ENCODE measurements around the gene FOXL2.

Gene FOXL2

GRCh38 chr3:138946663-138947494 lies at the start of gene FOXL2, which contains the start of gene FOXL2NB:
Gene FOXL2 (minus strand): TSS chr3:138947137. CDS start chr3:138946722, 415 bp downstream.
Gene FOXL2NB (plus strand): TSS chr3:138947217. CDS start chr3:138947365, 148 bp downstream.
- no peak for DNase-seq (ENCODE audit: low read depth in 2 of 2, low spot score in 1 of 2)

GRCh38 chr3:138995706-138996105 lies 48.8 kb upstream of the FOXL2 start:
- no peak for DNase-seq (ENCODE audit: low read depth in 2 of 2, low spot score in 1 of 2)

GRCh38 chr3:138987181-138987580 lies 40.2 kb upstream of the FOXL2 start:
- no peak for DNase-seq (ENCODE audit: low read depth in 2 of 2, low spot score in 1 of 2)

GRCh38 chr3:138985932-138986331 lies 39.0 kb upstream of the FOXL2 start:
- no peak for DNase-seq (ENCODE audit: low read depth in 2 of 2, low spot score in 1 of 2)

GRCh38 chr3:138984816-138985215 lies 37.9 kb upstream of the FOXL2 start:
- no peak for DNase-seq (ENCODE audit: low read depth in 2 of 2, low spot score in 1 of 2)

GRCh38 chr3:138976047-138976446 lies 29.1 kb upstream of the FOXL2 start:
- no peak for DNase-seq (ENCODE audit: low read depth in 2 of 2, low spot score in 1 of 2)

GRCh38 chr3:138975351-138975750 lies 28.4 kb upstream of the FOXL2 start:
- no peak for DNase-seq (ENCODE audit: low read depth in 2 of 2, low spot score in 1 of 2)

- no peak for DNase-seq (ENCODE audit: low read depth in 2 of 2, low spot score in 1 of 2)
Measured at GRCh38 chr3:138974462-138974861, 27.5 kb upstream of the FOXL2 start.

- no peak for DNase-seq (ENCODE audit: low read depth in 2 of 2, low spot score in 1 of 2)
Measured at GRCh38 chr3:138972941-138973340, 26.0 kb upstream of the FOXL2 start.

GRCh38 chr3:138971766-138972320 lies 24.9 kb upstream of the FOXL2 start:
- DNase-seq (ENCODE audit: low read depth in 2 of 2, low spot score in 1 of 2): no peak

GRCh38 chr3:138964923-138965322 lies 18.0 kb upstream of the FOXL2 start:
- no peak for DNase-seq (ENCODE audit: low read depth in 2 of 2, low spot score in 1 of 2)

- no peak for DNase-seq (ENCODE audit: low read depth in 2 of 2, low spot score in 1 of 2)
Measured at GRCh38 chr3:138964264-138964663, 17.3 kb upstream of the FOXL2 start.

GRCh38 chr3:138962854-138963560 lies 16.1 kb upstream of the FOXL2 start:
- DNase-seq (ENCODE audit: low read depth in 2 of 2, low spot score in 1 of 2): no peak

- DNase-seq (ENCODE audit: low read depth in 2 of 2, low spot score in 1 of 2): no peak
Measured at GRCh38 chr3:138960417-138960852, 13.5 kb upstream of the FOXL2 start.

GRCh38 chr3:138950701-138951100 lies 3.8 kb upstream of the FOXL2 start:
- no peak for DNase-seq (ENCODE audit: low read depth in 2 of 2, low spot score in 1 of 2)

- no peak for DNase-seq (ENCODE audit: low read depth in 2 of 2, low spot score in 1 of 2)
Measured at GRCh38 chr3:138950006-138950644, 3.2 kb upstream of the FOXL2 start.

GRCh38 chr3:138949445-138950005 lies 2.6 kb upstream of the FOXL2 start:
- no peak for DNase-seq (ENCODE audit: low read depth in 2 of 2, low spot score in 1 of 2)

GRCh38 chr3:138949002-138949418 lies 2.1 kb upstream of the FOXL2 start:
- DNase-seq (ENCODE audit: low read depth in 2 of 2, low spot score in 1 of 2): no peak

- no peak for DNase-seq (ENCODE audit: low read depth in 2 of 2, low spot score in 1 of 2)
Measured at GRCh38 chr3:138948371-138949001, 1.5 kb upstream of the FOXL2 start.

GRCh38 chr3:138947495-138948121 lies 671 bp upstream of the FOXL2 start:
- DNase-seq (ENCODE audit: low read depth in 2 of 2, low spot score in 1 of 2): no peak
